Measurements from ENCODE around the gene SLC44A3. TPM values are rescaled to one million over a fixed set of nuclear protein-coding genes. Genes with fewer than 3 reads are reported as not detected.

Gene SLC44A3
- total and polyA plus RNA-seq, 2 of the 8 experiments (the other 6 are each of a cell fraction or from before 2014, with no cell fraction given), result 4.2 to 5.0 TPM

DNA sequence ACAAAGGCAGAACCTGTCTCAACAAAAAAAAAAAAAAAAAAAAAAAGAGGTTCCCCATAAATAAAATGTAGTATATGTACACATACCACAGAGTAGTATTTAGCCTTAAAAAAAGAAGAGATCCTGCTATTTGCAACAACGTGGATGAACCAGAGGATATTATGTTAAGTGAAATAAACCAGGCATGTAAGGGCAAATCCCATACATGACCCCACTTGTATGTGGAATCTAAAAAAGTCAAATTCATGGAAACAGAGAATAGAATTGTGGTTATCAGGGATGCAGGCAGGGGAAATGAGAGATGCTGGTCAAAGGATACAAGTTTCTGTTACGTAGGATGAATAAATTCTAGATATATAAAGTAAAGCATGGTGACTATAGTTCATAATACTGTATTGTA lies 16.7 kb downstream of the SLC44A3 start:
- no peak overlapping the region for H3K14ac ChIP-seq (ENCODE audit: insufficient read length)
- H3K27ac ChIP-seq (ENCODE audit: low read depth, low read length), result no peak overlapping the region
- H4K91ac ChIP-seq (replicated peaks; ENCODE audit: insufficient read length, low read length), result no peak overlapping the region
- no peaks in the 10 kb centered on the region for H3K79me1 ChIP-seq (ENCODE audit: low read depth, low read length)
- no peak overlapping the region for H2AK5ac ChIP-seq (ENCODE audit: low read depth, low read length)
- H3K23ac ChIP-seq (ENCODE audit: insufficient read length), result no peak overlapping the region
- H2AFZ ChIP-seq (ENCODE audit: low read length), result no peak overlapping the region
- no peak overlapping the region for H2BK15ac ChIP-seq (ENCODE audit: low read length)
- H4K20me1 ChIP-seq (replicated peaks in 1 of 2; ENCODE audit: control insufficient read depth in 1 of 2, insufficient read depth in 2 of 2, low read length in 2 of 2), result no peaks in the 10 kb centered on the region
- POLR2A ChIA-PET (ENCODE audit: partially characterized antibody), result no interaction called here
- TF ChIP-seq PHF8 (conservative IDR thresholded peaks at IDR 0.05; ENCODE audit: low read depth, low read length) (no peak), SP1 (IDR thresholded peaks at IDR 0.05; ENCODE audit: low read depth, low read length) (no peak)
- no peak overlapping the region for H2BK5ac ChIP-seq (ENCODE audit: low read depth, low read length)
- no peak overlapping the region for H2BK12ac ChIP-seq (ENCODE audit: low read depth, low read length)
- H3K23me2 ChIP-seq (ENCODE audit: low read depth, low read length), result no peaks in the 10 kb centered on the region
- no peaks in the 10 kb centered on the region for H3K9me3 ChIP-seq (ENCODE audit: insufficient read depth in 2 of 2, low read depth in 1 of 2, low read length in 1 of 2)
- H3K27me3 ChIP-seq (replicated peaks in 1 of 4; ENCODE audit: control insufficient read depth in 3 of 4, extremely low read depth in 1 of 4, insufficient read depth in 3 of 4, low read length in 3 of 4), result no peaks in the 10 kb centered on the region
- no peak overlapping the region for H3K18ac ChIP-seq (ENCODE audit: extremely low read depth, low read length)
- H3K4ac ChIP-seq (replicated peaks; ENCODE audit: insufficient read length, low read depth, low read length), result no peak overlapping the region
- FAIRE-seq (no peak), DNase-seq (ENCODE audit: low read depth in 1 of 2, low spot score in 2 of 2) (no peak)
- H3K56ac ChIP-seq (replicated peaks; ENCODE audit: insufficient read length, low read depth, low read length), result no peak overlapping the region
- H4K8ac ChIP-seq (ENCODE audit: extremely low read depth, insufficient read depth, low read length), result no peak overlapping the region
- no peak overlapping the region for H2BK120ac ChIP-seq (replicated peaks; ENCODE audit: low read depth, low read length)
- no peak overlapping the region for H4K5ac ChIP-seq (ENCODE audit: insufficient read length, low read depth, low read length)
- CTCF ChIA-PET (ENCODE audit: partially characterized antibody), result interaction anchor here (0.7 to 1.9 kb wide), 6 partner anchors 9 to 279 kb away, joined by 3 to 6 read pairs (median 3); no protein-coding TSS in a partner anchor
- H3K79me2 ChIP-seq (ENCODE audit: control insufficient read depth in 1 of 2, insufficient read depth in 2 of 2, low read length in 2 of 2), result no peaks in the 10 kb centered on the region
- H3K4me1 ChIP-seq (replicated peaks in 1 of 4; ENCODE audit: control insufficient read depth in 3 of 4, insufficient read depth in 4 of 4, low read length in 3 of 4), result no peaks in the 10 kb centered on the region; a peak in 1 of 7 replicates
- H3K4me2 ChIP-seq (ENCODE audit: insufficient read depth in 1 of 2, low read depth in 2 of 2, low read length in 2 of 2), result no peak overlapping the region
- no peak overlapping the region for H3K4me3 ChIP-seq (ENCODE audit: extremely low read depth in 1 of 4, insufficient read depth in 2 of 4, low read depth in 3 of 4, low read length in 4 of 4)
- H3K36me3 ChIP-seq (ENCODE audit: control insufficient read depth in 2 of 4, insufficient read depth in 4 of 4, low read length in 3 of 4), result no peaks in the 10 kb centered on the region
- no peak overlapping the region for H2BK20ac ChIP-seq (ENCODE audit: low read length)
- 88% methylated on average over 2 of the region's 2 CpGs; no CpG with 5 or more reads in 1 of the 2 experiments for WGBS, 2 experiments (ENCODE audit: extremely low coverage in 1 of 2, insufficient coverage in 1 of 2, insufficient read length in 1 of 2, insufficient replicate concordance in 2 of 2, low coverage in 1 of 2, low lambda C conversion rate in 2 of 2, missing lambda C conversion rate in 1 of 2)
- no peak overlapping the region for H3K9ac ChIP-seq (replicated peaks in 1 of 4; ENCODE audit: extremely low read depth in 1 of 4, low read depth in 3 of 4, low read length in 3 of 4)

Measured in H1 (cell line).